SK-N-SH treated with all-trans-retinoic acid at 6 μM for 48 hours (cell line): ENCODE measurements around the gene CRYGB.
A peak's percentile ranks its signal among the peaks of the same experiment; 100 is the strongest.
"Not testable (repeated sequence)": the region's sequence is repeated elsewhere in the genome, so short reads cannot be mapped to it uniquely, and the experiment has no call there.

Experiments used
- ATAC-seq: fragments of 200-7000 bp; cut with Tn5 transposase; 3 replicates; pipeline ENCODE4 v1.9.1; 2020; ENCODE audit warnings: mild to moderate bottlenecking, moderate library complexity
- ARNTL ChIP-seq: fragments of 450-650 bp; formaldehyde crosslinking; IDR thresholded peaks from 2 replicates; pipeline ENCODE4 v1.5.0; 2020; ENCODE audit warnings: low read depth, mild to moderate bottlenecking, moderate library complexity, borderline replicate concordance
- CSDC2 ChIP-seq: fragments of 250-450 bp; sonication (Bioruptor Pico); IDR thresholded peaks from 2 replicates; pipeline ENCODE4 v1.5.0; 2020; ENCODE audit warnings: mild to moderate bottlenecking, moderate library complexity
- CSRNP3 ChIP-seq: fragments of 250-450 bp; sonication (Bioruptor Pico); IDR thresholded peaks from 2 replicates; pipeline ENCODE4 v1.5.1; 2021; ENCODE audit warnings: mild to moderate bottlenecking, moderate library complexity
- ESRRG ChIP-seq: fragments of 250-450 bp; sonication (Bioruptor Pico); IDR thresholded peaks from 2 replicates; pipeline ENCODE4 v1.6.1; 2021; ENCODE audit warnings: mild to moderate bottlenecking
- GLIS3 ChIP-seq: fragments of 250-450 bp; sonication (Bioruptor Pico); IDR thresholded peaks from 2 replicates; pipeline ENCODE4 v1.5.0; 2020; ENCODE audit warnings: mild to moderate bottlenecking, moderate library complexity
- ISL1 ChIP-seq: fragments of 250-450 bp; sonication (Bioruptor Pico); IDR thresholded peaks from 2 replicates; pipeline ENCODE4 v2.1.2; 2022; ENCODE audit warnings: mild to moderate bottlenecking, moderate library complexity
- POU6F1 ChIP-seq: fragments of 250-450 bp; sonication (Bioruptor Pico); IDR thresholded peaks from 2 replicates; pipeline ENCODE4 v1.8.0; 2021; ENCODE audit warnings: low read depth, mild to moderate bottlenecking, moderate library complexity, borderline replicate concordance
- PPARA ChIP-seq: fragments of 250-450 bp; sonication (Bioruptor Pico); IDR thresholded peaks from 2 replicates; pipeline ENCODE4 v1.5.0; 2020; ENCODE audit warnings: mild to moderate bottlenecking, borderline replicate concordance
- RARB ChIP-seq: fragments of 250-450 bp; sonication (Bioruptor Pico); IDR thresholded peaks from 2 replicates; pipeline ENCODE4 v1.8.0; 2021; ENCODE audit warnings: mild to moderate bottlenecking, moderate library complexity
- SNAI2 ChIP-seq: fragments of 250-450 bp; sonication (Bioruptor Pico); IDR thresholded peaks from 2 replicates; pipeline ENCODE4 v1.5.0; 2020; ENCODE audit warnings: mild to moderate bottlenecking, moderate library complexity
- TCF4 ChIP-seq: fragments of 250-450 bp; sonication (Bioruptor Pico); IDR thresholded peaks from 2 replicates; pipeline ENCODE4 v1.8.0; 2021; ENCODE audit warnings: mild to moderate bottlenecking, moderate library complexity, borderline replicate concordance
- TOX ChIP-seq: fragments of 250-450 bp; sonication (Bioruptor Pico); IDR thresholded peaks from 2 replicates; pipeline ENCODE4 v1.8.0; 2021; ENCODE audit warnings: mild to moderate bottlenecking, moderate library complexity, borderline replicate concordance
- ZC3H10 ChIP-seq: fragments of 250-450 bp; sonication (Bioruptor Pico); IDR thresholded peaks from 2 replicates; pipeline ENCODE4 v1.5.1; 2021; ENCODE audit warnings: mild to moderate bottlenecking, moderate library complexity
- ZFP3 ChIP-seq: fragments of 250-450 bp; sonication (Bioruptor Pico); IDR thresholded peaks from 2 replicates; pipeline ENCODE4 v1.5.0; 2020; ENCODE audit warnings: mild to moderate bottlenecking, moderate library complexity
- ZFP30 ChIP-seq: fragments of 450-650 bp; formaldehyde crosslinking; IDR thresholded peaks from 2 replicates; pipeline ENCODE4 v1.5.0; 2022; ENCODE audit warnings: mild to moderate bottlenecking, moderate library complexity
- ZNF565 ChIP-seq: fragments of 450-650 bp; formaldehyde crosslinking; conservative IDR thresholded peaks from 2 replicates; pipeline ENCODE4 v1.5.0; 2020; ENCODE audit warnings: low read depth, mild to moderate bottlenecking, moderate library complexity
- ZNF70 ChIP-seq: fragments of 450-650 bp; formaldehyde crosslinking; IDR thresholded peaks from 2 replicates; pipeline ENCODE4 v1.5.0; 2020; ENCODE audit warnings: mild to moderate bottlenecking, moderate library complexity
- ZNF8 ChIP-seq: fragments of 450-650 bp; formaldehyde crosslinking; IDR thresholded peaks from 2 replicates; pipeline ENCODE4 v1.5.0; 2020; ENCODE audit warnings: mild to moderate bottlenecking, moderate library complexity
- TF ChIP-seq, protein P1 (sequence below): fragments of 250-450 bp; sonication (Bioruptor Pico); IDR thresholded peaks from 2 replicates; pipeline ENCODE4 v1.8.0; 2020; ENCODE audit warnings: mild to moderate bottlenecking, moderate library complexity, borderline replicate concordance
- TF ChIP-seq, protein P2 (sequence below): fragments of 250-450 bp; sonication (Bioruptor Pico); IDR thresholded peaks from 2 replicates; pipeline ENCODE4 v1.5.1; 2020; ENCODE audit warnings: low read depth, mild to moderate bottlenecking, moderate library complexity

The CRYGB gene

DNA sequence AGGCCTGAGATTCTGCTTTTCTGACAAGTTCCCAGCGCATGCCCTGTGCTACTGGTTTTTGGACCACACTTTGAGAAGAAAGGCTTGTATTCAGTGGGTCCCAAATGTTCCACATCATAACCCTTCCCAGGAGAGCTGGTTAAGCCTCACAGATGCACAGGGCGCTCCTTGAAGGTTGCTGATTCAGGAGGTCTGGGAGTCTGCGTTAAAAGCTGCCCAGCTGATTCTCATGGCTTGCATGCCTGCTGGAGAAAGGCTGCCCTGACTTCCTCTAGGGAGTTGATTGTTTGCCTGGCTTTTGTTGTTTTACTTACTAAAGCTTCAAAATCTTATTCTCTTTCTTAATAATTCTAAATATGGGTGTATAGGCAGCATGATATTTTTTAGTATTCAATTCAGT, 42.3 kb downstream of the CRYGB start:
- no peak for ATAC-seq
- TF ChIP-seq ARNTL (CRISPR knock-in tag) (no peak), ISL1 (CRISPR knock-in tag) (no peak), ESRRG (CRISPR knock-in tag) (no peak)

DNA sequence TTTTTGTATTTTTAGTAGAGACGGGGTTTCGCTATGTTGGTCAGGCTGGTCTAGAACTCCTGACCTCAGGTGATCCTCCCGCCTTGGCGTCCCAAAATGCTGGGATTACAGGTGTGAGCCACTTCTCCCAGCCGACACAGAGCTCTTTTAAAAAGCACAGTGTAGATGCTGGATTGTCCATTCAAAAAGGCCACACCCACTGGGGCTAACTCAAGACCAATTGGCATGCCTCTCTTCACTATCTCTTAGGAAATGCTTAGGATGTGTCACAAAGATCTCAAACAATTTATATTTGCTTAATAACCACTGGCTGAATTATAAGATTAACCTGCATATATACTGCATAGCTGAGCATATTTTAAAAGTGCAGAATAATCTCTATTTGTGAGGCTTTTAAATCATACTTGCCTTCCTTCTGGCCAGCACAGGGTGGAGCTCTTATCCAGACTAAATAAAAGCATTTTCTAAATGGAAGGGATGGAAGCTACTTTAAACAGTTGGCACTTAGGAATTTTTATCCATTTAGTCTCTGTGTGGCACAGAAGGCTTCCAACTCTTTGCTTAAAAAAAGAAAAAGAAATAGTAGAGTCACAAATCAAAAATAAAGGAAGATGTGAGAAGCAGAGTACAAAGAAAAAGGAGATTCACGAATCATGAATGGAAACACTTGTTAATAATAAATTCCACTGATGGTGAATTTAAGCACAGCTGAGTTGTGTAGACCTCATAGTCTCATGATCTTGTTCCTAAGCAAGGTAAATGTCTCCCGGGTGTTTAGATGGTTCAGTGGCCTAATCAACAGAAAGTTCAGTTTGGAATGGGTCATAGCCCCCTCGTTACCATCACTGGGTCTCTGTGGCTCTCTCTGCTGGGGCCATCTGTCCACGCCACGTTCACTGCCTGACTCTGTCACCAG, 44.0 kb downstream of the CRYGB start:
- ATAC-seq, result peak; percentile 95
- TF ChIP-seq POU6F1 (CRISPR knock-in tag), result no peak
- no peak for TF ChIP-seq ZFP30 (CRISPR knock-in tag)
- TF ChIP-seq ZNF8 (CRISPR knock-in tag), result no peak
- TF ChIP-seq PPARA (CRISPR knock-in tag), result no peak
- no peak for TF ChIP-seq ARNTL (CRISPR knock-in tag)
- no peak for TF ChIP-seq SNAI2 (CRISPR knock-in tag)
- no peak for TF ChIP-seq TCF4 (CRISPR knock-in tag)
- TF ChIP-seq, protein P1, sequence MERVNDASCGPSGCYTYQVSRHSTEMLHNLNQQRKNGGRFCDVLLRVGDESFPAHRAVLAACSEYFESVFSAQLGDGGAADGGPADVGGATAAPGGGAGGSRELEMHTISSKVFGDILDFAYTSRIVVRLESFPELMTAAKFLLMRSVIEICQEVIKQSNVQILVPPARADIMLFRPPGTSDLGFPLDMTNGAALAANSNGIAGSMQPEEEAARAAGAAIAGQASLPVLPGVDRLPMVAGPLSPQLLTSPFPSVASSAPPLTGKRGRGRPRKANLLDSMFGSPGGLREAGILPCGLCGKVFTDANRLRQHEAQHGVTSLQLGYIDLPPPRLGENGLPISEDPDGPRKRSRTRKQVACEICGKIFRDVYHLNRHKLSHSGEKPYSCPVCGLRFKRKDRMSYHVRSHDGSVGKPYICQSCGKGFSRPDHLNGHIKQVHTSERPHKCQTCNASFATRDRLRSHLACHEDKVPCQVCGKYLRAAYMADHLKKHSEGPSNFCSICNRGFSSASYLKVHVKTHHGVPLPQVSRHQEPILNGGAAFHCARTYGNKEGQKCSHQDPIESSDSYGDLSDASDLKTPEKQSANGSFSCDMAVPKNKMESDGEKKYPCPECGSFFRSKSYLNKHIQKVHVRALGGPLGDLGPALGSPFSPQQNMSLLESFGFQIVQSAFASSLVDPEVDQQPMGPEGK (CRISPR knock-in tag), result no peak

GRCh38 chr2:208099682-208100470, 46.1 kb downstream of the CRYGB start:
- TF ChIP-seq, protein P2, sequence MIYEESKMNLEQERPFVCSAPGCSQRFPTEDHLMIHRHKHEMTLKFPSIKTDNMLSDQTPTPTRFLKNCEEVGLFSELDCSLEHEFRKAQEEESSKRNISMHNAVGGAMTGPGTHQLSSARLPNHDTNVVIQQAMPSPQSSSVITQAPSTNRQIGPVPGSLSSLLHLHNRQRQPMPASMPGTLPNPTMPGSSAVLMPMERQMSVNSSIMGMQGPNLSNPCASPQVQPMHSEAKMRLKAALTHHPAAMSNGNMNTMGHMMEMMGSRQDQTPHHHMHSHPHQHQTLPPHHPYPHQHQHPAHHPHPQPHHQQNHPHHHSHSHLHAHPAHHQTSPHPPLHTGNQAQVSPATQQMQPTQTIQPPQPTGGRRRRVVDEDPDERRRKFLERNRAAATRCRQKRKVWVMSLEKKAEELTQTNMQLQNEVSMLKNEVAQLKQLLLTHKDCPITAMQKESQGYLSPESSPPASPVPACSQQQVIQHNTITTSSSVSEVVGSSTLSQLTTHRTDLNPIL (CRISPR knock-in tag), result no peak
- TF ChIP-seq ZC3H10 (CRISPR knock-in tag) (no peak), TCF4 (CRISPR knock-in tag) (no peak), SNAI2 (CRISPR knock-in tag) (no peak), PPARA (CRISPR knock-in tag) (no peak), GLIS3 (no peak)
- no peak for ATAC-seq

- not testable (repeated sequence) for ATAC-seq
Observed at GRCh38 chr2:208098701-208099100, 47.3 kb downstream of the CRYGB start.

DNA sequence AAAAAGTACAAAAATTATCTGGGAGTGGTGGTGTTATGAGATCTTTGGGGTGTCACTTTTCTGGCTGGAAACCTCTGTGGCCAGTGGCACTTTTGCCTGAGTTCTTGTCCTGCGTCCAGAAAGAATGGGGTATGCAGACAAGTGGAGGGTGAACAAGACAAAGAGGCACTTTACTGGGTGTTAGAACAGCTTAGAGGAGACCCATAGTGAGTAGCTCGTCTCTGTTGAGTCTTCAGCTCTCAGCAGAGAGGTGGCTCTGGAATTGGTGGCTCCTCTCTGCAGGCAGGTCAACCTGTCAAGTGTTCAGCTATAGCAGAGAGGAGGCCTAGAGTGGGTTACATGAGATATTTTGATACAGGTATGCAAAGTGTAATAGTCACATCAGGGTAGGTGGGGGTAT, 47.7 kb downstream of the CRYGB start:
- ATAC-seq, result no peak
- TF ChIP-seq ARNTL (CRISPR knock-in tag) (no peak), ISL1 (CRISPR knock-in tag) (no peak), TOX (CRISPR knock-in tag) (no peak), ZNF565 (CRISPR knock-in tag) (no peak), ZNF70 (CRISPR knock-in tag) (no peak), GLIS3 (no peak), ZFP3 (CRISPR knock-in tag) (no peak), ESRRG (CRISPR knock-in tag) (no peak), PPARA (CRISPR knock-in tag) (no peak), CSDC2 (CRISPR knock-in tag) (no peak), CSRNP3 (CRISPR knock-in tag) (no peak), RARB (CRISPR knock-in tag) (no peak)
- TF ChIP-seq, protein P2 (CRISPR knock-in tag), result no peak
- TF ChIP-seq, protein P1 (CRISPR knock-in tag), result no peak
